GM12878 (cell line): ENCODE results near the gene DIDO1. TPM values are rescaled to one million over a fixed set of nuclear protein-coding genes. Genes with fewer than 3 reads are reported as not detected.

Experiments used
- ATAC-seq: fragments of 200-7000 bp; cut with Tn5 transposase; 3 replicates; pipeline ENCODE4 v1.9.1; 2020; ENCODE audit warnings: mild to moderate bottlenecking, moderate library complexity
- BruUV-seq: library from RNA; stranded (reverse); fragments of 400-500 nt; replicated peaks from 2 replicates; lab custom pipeline; 2021; lab: Mats Ljungman, UMichigan
- CTCF ChIA-PET: fragments of 300-600 bp; sonication (Branson Sonifier 250); formaldehyde crosslinking; extraction: SDS; loops from one replicate; lab custom pipeline; 2021; ENCODE audit warnings: inconsistent platforms; lab: Yijun Ruan, JAX
- POLR2A ChIA-PET: fragments of 350-600 bp; formaldehyde crosslinking; extraction: SDS; loops from one replicate; lab custom pipeline; 2021; ENCODE audit warnings: inconsistent platforms; lab: Charles Lee
- RAD21 ChIA-PET: fragments of 300-600 bp; sonication (Branson Sonifier 250); formaldehyde crosslinking; loops from one replicate; lab custom pipeline; 2023; ENCODE audit warnings: antibody characterized with exemption; ENCODE audit not compliant: unreplicated experiment; lab: Charles Lee
- SMC1A ChIA-PET: fragments of 300-600 bp; sonication (Branson Sonifier 250); formaldehyde crosslinking; loops from one replicate; lab custom pipeline; 2023; ENCODE audit not compliant: unreplicated experiment, uncharacterized antibody; lab: Charles Lee
- DNase-seq: peaks from one replicate; pipeline ENCODE4 v3.0.0-alpha.2; 2011; ENCODE audit warnings: low read depth, low spot score
- FAIRE-seq: peaks from 3 replicates; lab custom pipeline; 2011; peaks lifted over from hg19 to GRCh38; lab: Jason Lieb, UNC
- H2AFZ ChIP-seq: 2 replicates; pipeline ENCODE4 v1.6.0; 2011; ENCODE audit warnings: low read depth, low read length, control low read depth; ENCODE audit not compliant: control insufficient read depth
- H3K27ac ChIP-seq: 2 replicates; pipeline ENCODE4 v1.5.1; 2011; ENCODE audit warnings: control low read depth; ENCODE audit not compliant: control insufficient read depth, insufficient read depth
- H3K27me3 ChIP-seq, 2 experiments: replicated peaks in 1 of 2; 2 replicates each; pipeline versions ENCODE4 v1.6.0 to v1.6.1; 2011; ENCODE audit warnings: low read length in 1 of 2; ENCODE audit not compliant: control insufficient read depth in 2 of 2, insufficient read depth in 2 of 2
- H3K36me3 ChIP-seq, 2 experiments: 2 replicates each; pipeline ENCODE4 v1.5.1; 2011; ENCODE audit warnings: low read length in 1 of 2; ENCODE audit not compliant: control insufficient read depth in 2 of 2, insufficient read depth in 2 of 2
- H3K4me1 ChIP-seq: 2 replicates; pipeline ENCODE4 v1.6.1; 2011; ENCODE audit warnings: mild to moderate bottlenecking, low read length, moderate library complexity, mixed read lengths; ENCODE audit not compliant: control insufficient read depth, insufficient read depth
- H3K4me2 ChIP-seq: 2 replicates; pipeline ENCODE4 v1.6.0; 2011; ENCODE audit warnings: control low read depth; ENCODE audit not compliant: control insufficient read depth, insufficient read depth
- H3K4me3 ChIP-seq: fragments of 200-600 bp; sonication (generic); 2 replicates; pipeline ENCODE4 v1.5.1; 2016
- H3K79me2 ChIP-seq: 2 replicates; pipeline ENCODE4 v1.6.0; 2011; ENCODE audit warnings: low read length; ENCODE audit not compliant: control insufficient read depth, insufficient read depth
- H3K9ac ChIP-seq: 2 replicates; pipeline ENCODE4 v1.8.0; 2011; ENCODE audit warnings: low read length, control low read depth, mixed read lengths; ENCODE audit not compliant: control insufficient read depth, insufficient read depth
- H3K9me3 ChIP-seq: replicated peaks from 3 replicates; pipeline ENCODE4 v1.5.1; 2011; ENCODE audit warnings: mild to moderate bottlenecking, low read length; ENCODE audit not compliant: control insufficient read depth, insufficient read depth
- H4K20me1 ChIP-seq: 2 replicates; pipeline ENCODE4 v1.6.0; 2011; ENCODE audit not compliant: control insufficient read depth, insufficient read depth
- FOXK2 ChIP-seq: fragments of 450-650 bp; IDR thresholded peaks from 2 replicates; pipeline ENCODE4 v1.6.1; 2017; ENCODE audit warnings: mild to moderate bottlenecking, moderate library complexity
- FOXM1 ChIP-seq: IDR thresholded peaks from 2 replicates; pipeline ENCODE4 v1.6.1; 2012; ENCODE audit warnings: low read depth, mild to moderate bottlenecking, inconsistent platforms, low read length, moderate library complexity
- IRF5 ChIP-seq: fragments of 450-650 bp; IDR thresholded peaks from 2 replicates; pipeline ENCODE4 v1.6.1; 2017; ENCODE audit warnings: borderline replicate concordance
- KAT2A ChIP-seq: conservative IDR thresholded peaks from 2 replicates; pipeline ENCODE4 v1.6.1; 2011; ENCODE audit warnings: low read depth, low read length; ENCODE audit not compliant: control insufficient read depth
- NR2C1 ChIP-seq: fragments of 450-650 bp; IDR thresholded peaks from 2 replicates; pipeline ENCODE4 v1.6.1; 2017; ENCODE audit warnings: antibody characterized with exemption, mild to moderate bottlenecking, moderate library complexity
- TBL1XR1 ChIP-seq: IDR thresholded peaks from 2 replicates; pipeline ENCODE4 v1.6.1; 2012; ENCODE audit warnings: low read depth, low read length, improper control_type of control experiment
- WGBS: methylation state at CpG from one replicate; pipeline ENCODE4 v1.1.6; 2016; ENCODE audit warnings: low lambda C conversion rate; ENCODE audit not compliant: insufficient replicate concordance, insufficient coverage; ENCODE audit errors: missing lambda C conversion rate; 5-methylcytosine and 5-hydroxymethylcytosine counted together
- in situ Hi-C: fragments of 300-500 bp; cut with MboI; formaldehyde crosslinking; loops from 9 replicates; pipeline ENCODE4 v1.14.3; 2018; ENCODE audit warnings: mixed read lengths
- intact Hi-C: fragments of 100-400 bp; cut with micrococcal nuclease; formaldehyde crosslinking; loops from one replicate; pipeline ENCODE4 v1.14.2; 2022; ENCODE audit not compliant: unreplicated experiment
- polyA plus RNA-seq, 11 experiments: library from polyadenylated mRNA; depleted of rRNA in 4 of 11; unstranded in 6 of 11; stranded (reverse) in 5 of 11; fragments of >200 nt; fragmentation: Nextera tagmentation in 4 of 11; fragmentation: Illumina TruSeq in 1 of 11; extraction: Ambion mirVana in 4 of 11; extraction: Trizol in 1 of 11; gene quantifications; 1 replicate in 1 of 11; 2 replicates in 10 of 11; pipeline versions ENCODE4 v1.2.1 to v1.2.3, GENCODE V29; 2011 to 2016; ENCODE audit warnings: inconsistent platforms in 2 of 11, missing spikeins in 2 of 11, low read depth in 1 of 11
- total RNA-seq, 4 experiments: library from RNA; depleted of rRNA in 3 of 4; stranded (reverse); fragments of >200 nt in 3 of 4; fragmentation: Illumina TruSeq in 1 of 4; extraction: Trizol in 1 of 4; gene quantifications; 2 replicates each; pipeline versions ENCODE4 v1.2.1 to v1.2.3, GENCODE V29; 2013 to 2021

The DIDO1 gene
- total and polyA plus RNA-seq, 10 of the 15 experiments (the other 5 are each of a cell fraction or from before 2014, with no cell fraction given): 5.5 to 56.4 (median 38.4) TPM

GRCh38 chr20:62964700-62965099, 38.4 kb upstream of the DIDO1 start:
- WGBS: 73% methylated on average over 20 of the region's 20 CpGs

More at GRCh38 chr20:62964700-62965099, 38.4 kb upstream of the DIDO1 start:
- Histone ChIP-seq H3K79me2 (no peaks in the 10 kb centered on the region), H3K4me1 (no peaks in the 10 kb centered on the region), H2AFZ (no peak overlapping the region), H3K27me3 (no peaks in the 10 kb centered on the region), H3K4me3 (no peak overlapping the region)
- DNase-seq: no peak
- ATAC-seq: no peak
- intact Hi-C loops: no loop called here
- in situ Hi-C loops: no loop called here
- no peak for TF ChIP-seq KAT2A
- no peak for TF ChIP-seq FOXK2
- TF ChIP-seq NR2C1: no peak
- TF ChIP-seq FOXM1: no peak
- no peak for TF ChIP-seq IRF5
- TF ChIP-seq TBL1XR1: no peak
- TF ChIP-seq, all 136 proteins: peak for 0
- FAIRE-seq: no peak
- H4K20me1 ChIP-seq: no peaks in the 10 kb centered on the region
- ChIA-PET RAD21 (no interaction called here), SMC1A (no interaction called here), POLR2A (interaction anchor here (1.1 kb wide), 1 partner anchor 13 kb away, joined by 3 read pairs; no protein-coding TSS in a partner anchor), CTCF (interaction anchor here (0.6 kb wide), 1 partner anchor 8 kb away, joined by 3 read pairs; no protein-coding TSS in a partner anchor)
- peaks cover 16 to 17% of the 10 kb centered on the region in 2 experiments; a peak in 3 of 4 replicates for H3K36me3 ChIP-seq
- H3K4me2 ChIP-seq: no peak overlapping the region
- H3K27ac ChIP-seq: no peak overlapping the region
- H3K9ac ChIP-seq: no peak overlapping the region
- no peaks in the 10 kb centered on the region for H3K9me3 ChIP-seq
- no TSS peak for BruUV-seq
